ENCODE measurements around the gene LONP2. TPM values are rescaled to one million over a fixed set of nuclear protein-coding genes. Genes with fewer than 3 reads are reported as not detected.

LONP2 gene
- total RNA-seq, 1 experiment from 2014 or later = 46.8 TPM

DNA sequence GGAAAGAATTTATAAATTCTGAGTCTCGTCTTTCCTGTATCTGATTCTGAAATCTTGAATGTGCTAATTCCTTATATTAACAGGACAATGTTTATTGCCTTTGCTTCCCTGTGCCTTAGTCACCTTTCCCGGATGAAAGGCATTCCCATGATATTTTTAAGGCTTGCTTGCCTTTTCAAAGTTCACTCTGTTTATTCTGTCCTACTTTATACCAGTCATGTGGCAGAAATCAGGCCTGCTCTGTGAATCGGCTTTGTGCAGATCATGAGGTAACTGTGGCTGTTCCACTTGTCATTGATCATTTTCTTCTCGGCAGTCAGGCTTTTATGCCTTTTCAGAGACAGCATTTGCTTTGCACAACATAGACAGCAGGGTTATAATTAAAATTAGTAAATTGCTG lies 32.0 kb downstream of the LONP2 start:
- no peak overlapping the region for H2AFZ ChIP-seq (ENCODE audit: low read depth, low read length, poor library complexity, severe bottlenecking)
- DNase-seq (ENCODE audit: low read depth, low spot score) = no peak
- H3K4me3 ChIP-seq (replicated peaks in 1 of 2; ENCODE audit: low read depth in 1 of 2, low read length in 2 of 2) = no peak overlapping the region
- H3K9me3 ChIP-seq (ENCODE audit: control insufficient read depth in 1 of 2, insufficient read depth in 1 of 2, low read depth in 1 of 2, low read length in 2 of 2) = no peaks in the 10 kb centered on the region
- TF ChIP-seq CEBPB (IDR thresholded peaks at IDR 0.05; ENCODE audit: low read depth) (no peak), SRF (IDR thresholded peaks at IDR 0.05; ENCODE audit: low read depth) (no peak)
- H3K9me2 ChIP-seq (ENCODE audit: insufficient read depth) = no peaks in the 10 kb centered on the region
- CTCF ChIA-PET = no interaction called here
- no peak for ATAC-seq
- 0 out of 4 replicates have a peak, but pooled peaks cover 0 to 1% of the 10 kb centered on the region in 2 experiments for H3K36me3 ChIP-seq (ENCODE audit: control insufficient read depth in 1 of 2, insufficient read depth in 2 of 2, low read length in 2 of 2)
- H3K9ac ChIP-seq (ENCODE audit: low read length) = no peak overlapping the region
- no peaks in the 10 kb centered on the region for H3K27me3 ChIP-seq (ENCODE audit: insufficient read depth, low read length)
- RAD21 ChIA-PET (ENCODE audit: low non-redundant PET in 1 of 2, low total read pairs in 2 of 2, uncharacterized antibody in 2 of 2, unreplicated experiment in 2 of 2) = no interaction called here
- intact Hi-C loops (cut with micrococcal nuclease) = no loop called here
- no peaks in the 10 kb centered on the region; the same call in 1 of the 2 replicates for H3K79me2 ChIP-seq (ENCODE audit: insufficient read depth, low read length)
- POLR2A ChIA-PET = no interaction called here
- no peak overlapping the region for H3K27ac ChIP-seq (ENCODE audit: low read depth, low read length)
- H4K20me1 ChIP-seq (ENCODE audit: insufficient read depth) = no peaks in the 10 kb centered on the region
- no TSS peak for BruUV-seq (replicated peaks)
- no peak overlapping the region for H3K4me2 ChIP-seq (ENCODE audit: low read length)
- H3K4me1 ChIP-seq (ENCODE audit: control insufficient read depth in 1 of 2, insufficient read depth in 2 of 2, low read length in 2 of 2) = no peaks in the 10 kb centered on the region

DNA sequence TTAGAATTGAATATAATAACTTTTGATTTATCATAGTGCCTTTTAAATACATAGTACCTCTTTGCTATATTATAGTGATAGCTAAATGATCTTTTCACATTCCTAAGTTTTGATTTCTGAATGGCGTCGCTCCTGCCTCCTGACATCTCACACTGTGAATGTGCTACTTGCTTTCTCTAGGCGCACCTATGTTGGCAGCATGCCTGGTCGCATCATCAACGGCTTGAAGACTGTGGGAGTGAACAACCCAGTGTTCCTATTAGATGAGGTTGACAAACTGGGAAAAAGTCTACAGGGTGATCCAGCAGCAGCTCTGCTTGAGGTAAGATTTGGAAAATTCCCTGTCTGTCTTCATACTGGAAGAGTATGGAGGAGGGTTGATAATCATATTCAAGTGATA lies 33.1 kb downstream of the LONP2 start:
- H3K9me3 ChIP-seq (ENCODE audit: control insufficient read depth in 1 of 2, insufficient read depth in 1 of 2, low read depth in 1 of 2, low read length in 2 of 2) = no peaks in the 10 kb centered on the region
- no peaks in the 10 kb centered on the region; the same call in 1 of the 2 replicates for H3K79me2 ChIP-seq (ENCODE audit: insufficient read depth, low read length)
- H4K20me1 ChIP-seq (ENCODE audit: insufficient read depth) = no peaks in the 10 kb centered on the region
- ATAC-seq = no peak
- no peak overlapping the region for H3K4me3 ChIP-seq (replicated peaks in 1 of 2; ENCODE audit: low read depth in 1 of 2, low read length in 2 of 2)
- POLR2A ChIA-PET = no interaction called here
- H3K27me3 ChIP-seq (ENCODE audit: insufficient read depth, low read length) = no peaks in the 10 kb centered on the region
- no peak overlapping the region for H3K4me2 ChIP-seq (ENCODE audit: low read length)
- TF ChIP-seq ATF3 (IDR thresholded peaks at IDR 0.05) = no peak
- TF ChIP-seq TCF7L2 (IDR thresholded peaks at IDR 0.05; ENCODE audit: borderline replicate concordance, extremely low read depth, insufficient read depth, insufficient read length) = no peak
- no peak for TF ChIP-seq POLR2A (IDR thresholded peaks at IDR 0.05; ENCODE audit: borderline replicate concordance, extremely low read depth, insufficient read depth, insufficient read length)
- no peak for TF ChIP-seq RAD21 (IDR thresholded peaks at IDR 0.05; ENCODE audit: low read depth)
- no peak for TF ChIP-seq SRF (IDR thresholded peaks at IDR 0.05; ENCODE audit: low read depth)
- RAD21 ChIA-PET (ENCODE audit: low non-redundant PET in 1 of 2, low total read pairs in 2 of 2, uncharacterized antibody in 2 of 2, unreplicated experiment in 2 of 2) = no interaction called here
- no peak overlapping the region for H3K27ac ChIP-seq (ENCODE audit: low read depth, low read length)
- DNase-seq (ENCODE audit: low read depth, low spot score) = no peak
- H3K9ac ChIP-seq (ENCODE audit: low read length) = no peak overlapping the region
- CTCF ChIA-PET = no interaction called here
- no peaks in the 10 kb centered on the region for H3K4me1 ChIP-seq (ENCODE audit: control insufficient read depth in 1 of 2, insufficient read depth in 2 of 2, low read length in 2 of 2)
- H2AFZ ChIP-seq (ENCODE audit: low read depth, low read length, poor library complexity, severe bottlenecking) = no peak overlapping the region
- no peaks in the 10 kb centered on the region for H3K36me3 ChIP-seq (ENCODE audit: control insufficient read depth in 1 of 2, insufficient read depth in 2 of 2, low read length in 2 of 2)
- intact Hi-C loops (cut with micrococcal nuclease) = no loop called here
- no peaks in the 10 kb centered on the region for H3K9me2 ChIP-seq (ENCODE audit: insufficient read depth)
- no TSS peak for BruUV-seq (replicated peaks)

Measured in HCT116 (cell line).